H9 (cell line): ENCODE results near the gene TFAP2E. TPM values are rescaled to one million over a fixed set of nuclear protein-coding genes. Genes with fewer than 3 reads are reported as not detected.
A peak's percentile ranks its signal among the peaks of the same experiment; 100 is the strongest.

ENCODE experiments used
- DNase-seq: peaks from one replicate; pipeline ENCODE4 v3.0.0-alpha.2; 2017
- H2AFZ ChIP-seq: one replicate; pipeline ENCODE4 v1.6.1; 2013; ENCODE audit warnings: mild to moderate bottlenecking, low read length, control low read depth, moderate library complexity
- H2AK5ac ChIP-seq: 2 replicates; pipeline ENCODE4 v1.6.1; 2013; ENCODE audit warnings: low read length, control low read depth, mixed read lengths; ENCODE audit not compliant: insufficient read length
- H2BK120ac ChIP-seq: one replicate; pipeline ENCODE4 v1.6.1; 2013; ENCODE audit warnings: low read depth, mild to moderate bottlenecking, low read length, control low read depth, inconsistent platforms; ENCODE audit not compliant: poor library complexity, severe bottlenecking
- H2BK12ac ChIP-seq: 2 replicates; pipeline ENCODE4 v1.6.1; 2013; ENCODE audit warnings: low read length, control low read depth, mixed read lengths, low read depth; ENCODE audit not compliant: insufficient read length
- H2BK15ac ChIP-seq: 2 replicates; pipeline ENCODE4 v1.6.1; 2013; ENCODE audit warnings: low read depth, low read length, control low read depth
- H2BK20ac ChIP-seq: one replicate; pipeline ENCODE4 v1.6.1; 2013; ENCODE audit warnings: low read depth, mild to moderate bottlenecking, low read length, control low read depth, inconsistent platforms; ENCODE audit not compliant: poor library complexity, severe bottlenecking
- H2BK5ac ChIP-seq: 2 replicates; pipeline ENCODE4 v1.6.1; 2013; ENCODE audit warnings: low read length, control low read depth, mixed read lengths; ENCODE audit not compliant: insufficient read length
- H3K14ac ChIP-seq: 2 replicates; pipeline ENCODE4 v1.6.1; 2013; ENCODE audit warnings: low read length, control low read depth; ENCODE audit not compliant: insufficient read depth
- H3K18ac ChIP-seq: 2 replicates; pipeline ENCODE4 v1.6.1; 2013; ENCODE audit warnings: low read depth, mild to moderate bottlenecking, mixed read lengths, low read length, control low read depth; ENCODE audit not compliant: insufficient read length
- H3K23ac ChIP-seq: 2 replicates; pipeline ENCODE4 v1.6.1; 2013; ENCODE audit warnings: low read length, control low read depth, mixed read lengths, low read depth; ENCODE audit not compliant: insufficient read length
- H3K23me2 ChIP-seq: 2 replicates; pipeline ENCODE4 v1.6.1; 2013; ENCODE audit warnings: low read depth, mild to moderate bottlenecking, mixed read lengths, low read length, control low read depth; ENCODE audit not compliant: insufficient read length, poor library complexity, severe bottlenecking
- H3K27ac ChIP-seq: 2 replicates; pipeline ENCODE4 v1.5.1; 2013; ENCODE audit warnings: low read length, control low read depth, mixed read lengths, low read depth; ENCODE audit not compliant: insufficient read length
- H3K27me3 ChIP-seq: 2 replicates; pipeline ENCODE4 v1.6.1; 2013; ENCODE audit warnings: low read length, control low read depth, inconsistent platforms; ENCODE audit not compliant: insufficient read depth
- H3K4ac ChIP-seq: 2 replicates; pipeline ENCODE4 v1.6.1; 2013; ENCODE audit warnings: low read depth, mild to moderate bottlenecking, control low read depth, inconsistent platforms, low read length, moderate library complexity
- H3K4me1 ChIP-seq: 2 replicates; pipeline ENCODE4 v1.6.1; 2013; ENCODE audit warnings: low read length, control low read depth, inconsistent platforms; ENCODE audit not compliant: insufficient read depth
- H3K4me2 ChIP-seq: 2 replicates; pipeline ENCODE4 v1.6.1; 2013; ENCODE audit warnings: low read length, control low read depth, mixed read lengths; ENCODE audit not compliant: insufficient read length, insufficient read depth
- H3K56ac ChIP-seq: 2 replicates; pipeline ENCODE4 v1.6.1; 2013; ENCODE audit warnings: low read depth, mild to moderate bottlenecking, mixed read lengths, low read length, control low read depth; ENCODE audit not compliant: insufficient read length
- H3K79me1 ChIP-seq: 2 replicates; pipeline ENCODE4 v1.6.1; 2013; ENCODE audit warnings: low read depth, mild to moderate bottlenecking, moderate library complexity, low read length, control low read depth, inconsistent platforms; ENCODE audit not compliant: insufficient read depth, poor library complexity, severe bottlenecking
- H3K79me2 ChIP-seq: 2 replicates; pipeline ENCODE4 v1.6.1; 2013; ENCODE audit warnings: low read length, control low read depth, inconsistent platforms; ENCODE audit not compliant: insufficient read depth
- H3K9ac ChIP-seq: 2 replicates; pipeline ENCODE4 v1.6.1; 2013; ENCODE audit warnings: low read length, control low read depth, mixed read lengths; ENCODE audit not compliant: insufficient read length; ENCODE audit errors: extremely low read depth
- H3K9me3 ChIP-seq: one replicate; pipeline ENCODE4 v1.6.1; 2013; ENCODE audit warnings: low read depth, low read length, inconsistent platforms; ENCODE audit not compliant: control insufficient read depth
- H3T11ph ChIP-seq: one replicate; pipeline ENCODE4 v1.6.1; 2013; ENCODE audit warnings: mild to moderate bottlenecking, low read length, control low read depth, inconsistent platforms
- H4K20me1 ChIP-seq: one replicate; pipeline ENCODE4 v1.6.1; 2013; ENCODE audit not compliant: control insufficient read depth, insufficient read length, insufficient read depth
- H4K5ac ChIP-seq: 2 replicates; pipeline ENCODE4 v1.6.1; 2013; ENCODE audit warnings: low read depth, mild to moderate bottlenecking, mixed read lengths, low read length, control low read depth; ENCODE audit not compliant: insufficient read length
- H4K8ac ChIP-seq: replicated peaks from 2 replicates; pipeline ENCODE4 v1.6.1; 2013; ENCODE audit warnings: low read length, control low read depth, mixed read lengths, low read depth; ENCODE audit not compliant: insufficient read length
- H4K91ac ChIP-seq: 2 replicates; pipeline ENCODE4 v1.6.1; 2013; ENCODE audit warnings: low read depth, mild to moderate bottlenecking, moderate library complexity, mixed read lengths, low read length, control low read depth; ENCODE audit not compliant: insufficient read length
- H3K27ac Mint-ChIP-seq, 3 experiments: 2 replicates in 2 of 3; 3 replicates in 1 of 3; pipeline ENCODE4 v1.8.0; 2020 to 2021; ENCODE audit warnings: mixed read lengths in 3 of 3, mild to moderate bottlenecking in 1 of 3, moderate library complexity in 1 of 3
- H3K27me3 Mint-ChIP-seq: 2 replicates; pipeline ENCODE4 v1.8.0; 2021; ENCODE audit warnings: low read depth, mild to moderate bottlenecking, moderate library complexity, mixed read lengths
- H3K36me3 Mint-ChIP-seq, 3 experiments: 2 replicates in 2 of 3; 3 replicates in 1 of 3; pipeline ENCODE4 v1.8.0; 2020 to 2021; ENCODE audit warnings: low read depth in 3 of 3, mixed read lengths in 3 of 3; ENCODE audit not compliant: insufficient read depth in 1 of 3
- H3K4me1 Mint-ChIP-seq, 2 experiments: 2 replicates each; pipeline ENCODE4 v1.8.0; 2020; ENCODE audit warnings: mixed read lengths in 2 of 2
- H3K4me3 Mint-ChIP-seq, 2 experiments: 2 replicates in 1 of 2; 3 replicates in 1 of 2; pipeline ENCODE4 v1.8.0; 2020 to 2021; ENCODE audit warnings: mild to moderate bottlenecking in 2 of 2, mixed read lengths in 2 of 2, moderate library complexity in 1 of 2
- H3K9me3 Mint-ChIP-seq, 2 experiments: 2 replicates in 1 of 2; 3 replicates in 1 of 2; pipeline ENCODE4 v1.8.0; 2020; ENCODE audit warnings: mild to moderate bottlenecking in 2 of 2, mixed read lengths in 2 of 2, moderate library complexity in 1 of 2
- WGBS: extraction: QIAGEN DNeasy Blood & Tissue Kit; methylation state at CpG from one replicate; pipeline ENCODE4 v1.1.7; 2013; ENCODE audit warnings: missing lambda C conversion rate, low lambda C conversion rate, mixed read lengths; ENCODE audit not compliant: insufficient read length; ENCODE audit errors: extremely low coverage; 5-methylcytosine and 5-hydroxymethylcytosine counted together
- total RNA-seq: library from RNA; stranded (reverse); gene quantifications from 2 replicates; pipeline ENCODE4 v1.2.1, GENCODE V29; 2021
- TF ChIP-seq, protein P1 (sequence below): fragments of 200-600 bp; sonication (generic); conservative IDR thresholded peaks from 3 replicates; pipeline ENCODE4 v1.8.0; 2021; ENCODE audit warnings: antibody characterized with exemption, mild to moderate bottlenecking

The TFAP2E gene
- total RNA-seq, 1 experiment from 2014 or later = 0.70 TPM

DNA sequence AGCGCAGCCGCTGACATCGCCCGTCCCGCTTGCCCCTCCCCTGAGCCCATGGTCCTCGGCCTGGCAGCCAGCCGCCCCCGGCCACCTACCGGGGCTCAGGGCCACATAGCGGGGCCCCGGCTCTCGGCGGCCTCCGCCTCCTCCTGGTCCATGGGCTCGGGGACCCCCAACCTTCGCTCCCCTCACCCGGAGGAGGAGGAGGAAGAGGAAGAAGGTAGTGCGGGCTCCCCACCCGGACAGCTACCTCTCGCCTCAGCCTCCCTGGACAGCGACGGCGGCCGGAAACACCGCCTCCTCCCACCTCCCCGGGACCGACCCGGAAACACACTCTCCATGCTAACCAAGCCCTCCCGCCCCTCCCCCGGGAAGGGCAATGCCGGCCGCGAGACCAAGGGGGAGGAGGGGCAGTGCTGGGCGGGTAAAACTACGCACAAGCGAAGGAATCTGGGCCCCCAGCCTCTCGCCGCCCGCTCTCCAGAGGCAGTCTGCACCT lies 15.9 kb upstream of the TFAP2E start, which contains the start of gene KIAA0319L:
KIAA0319L (minus strand) TSS at position 286 of the 493 bp plus-strand sequence. CDS start 2,912 bp downstream, outside the sequence.
- no CpG with 5 or more reads among the region's 39 CpGs for WGBS
- Histone ChIP-seq H4K8ac (peak within 1 kb of the TSS; percentile 63), H2BK5ac (no peak within 1 kb of the TSS), H3K23me2 (peaks cover 21% of the 10 kb centered on the region), H3K27ac (no peak within 1 kb of the TSS), H3K9ac (peak within 1 kb of the TSS; percentile 77), H3K79me1 (no peaks in the 10 kb centered on the region), H3K14ac (peak within 1 kb of the TSS; percentile 90), H2BK120ac (no peak within 1 kb of the TSS), H3K56ac (no peak within 1 kb of the TSS), H3K18ac (peak within 1 kb of the TSS; percentile 97), H3K79me2 (peaks cover 6% of the 10 kb centered on the region; the same call in 1 of the 2 replicates), H4K20me1 (no peaks in the 10 kb centered on the region), H3T11ph (no peak within 1 kb of the TSS), H3K4me2 (peak within 1 kb of the TSS; percentile 98), H3K27me3 (no peaks in the 10 kb centered on the region), H2AFZ (no peak within 1 kb of the TSS), H4K5ac (no peak within 1 kb of the TSS), H2BK20ac (no peak within 1 kb of the TSS), H3K4ac (no peak within 1 kb of the TSS), H3K9me3 (no peaks in the 10 kb centered on the region), H2BK12ac (no peak within 1 kb of the TSS), H2BK15ac (no peak within 1 kb of the TSS), H3K4me1 (peaks cover 6% of the 10 kb centered on the region; the same call in 1 of the 2 replicates), H3K23ac (no peak within 1 kb of the TSS), H4K91ac (no peak within 1 kb of the TSS), H2AK5ac (no peak within 1 kb of the TSS)
- Mint-ChIP-seq H3K4me1 (peaks cover 45 to 55% of the 10 kb centered on the region in 2 experiments), H3K9me3 (peaks cover 0 to 4% of the 10 kb centered on the region in 2 experiments; a peak in 2 of 5 replicates), H3K4me3 (peak within 1 kb of the TSS; percentile 91 to 98), H3K36me3 (peaks cover 23 to 43% (median 32%) of the 10 kb centered on the region in 3 experiments; a peak in 6 of 7 replicates), H3K27ac (peak within 1 kb of the TSS; percentile 98), H3K27me3 (no peaks in the 10 kb centered on the region)
- TF ChIP-seq, protein P1, sequence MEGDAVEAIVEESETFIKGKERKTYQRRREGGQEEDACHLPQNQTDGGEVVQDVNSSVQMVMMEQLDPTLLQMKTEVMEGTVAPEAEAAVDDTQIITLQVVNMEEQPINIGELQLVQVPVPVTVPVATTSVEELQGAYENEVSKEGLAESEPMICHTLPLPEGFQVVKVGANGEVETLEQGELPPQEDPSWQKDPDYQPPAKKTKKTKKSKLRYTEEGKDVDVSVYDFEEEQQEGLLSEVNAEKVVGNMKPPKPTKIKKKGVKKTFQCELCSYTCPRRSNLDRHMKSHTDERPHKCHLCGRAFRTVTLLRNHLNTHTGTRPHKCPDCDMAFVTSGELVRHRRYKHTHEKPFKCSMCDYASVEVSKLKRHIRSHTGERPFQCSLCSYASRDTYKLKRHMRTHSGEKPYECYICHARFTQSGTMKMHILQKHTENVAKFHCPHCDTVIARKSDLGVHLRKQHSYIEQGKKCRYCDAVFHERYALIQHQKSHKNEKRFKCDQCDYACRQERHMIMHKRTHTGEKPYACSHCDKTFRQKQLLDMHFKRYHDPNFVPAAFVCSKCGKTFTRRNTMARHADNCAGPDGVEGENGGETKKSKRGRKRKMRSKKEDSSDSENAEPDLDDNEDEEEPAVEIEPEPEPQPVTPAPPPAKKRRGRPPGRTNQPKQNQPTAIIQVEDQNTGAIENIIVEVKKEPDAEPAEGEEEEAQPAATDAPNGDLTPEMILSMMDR = no peak
- peak; percentile 93 for DNase-seq
